Renal pelvis (tissue), 12 donors: Measurements from ENCODE around the gene NUDT8. TPM values are rescaled to one million over a fixed set of nuclear protein-coding genes. Genes with fewer than 3 reads are reported as not detected.

Source experiments
- DNase-seq: peaks from one replicate; pipeline ENCODE4 v3.0.0-alpha.2; 2013
- long read RNA-seq, 16 experiments: transcript quantifications; one replicate each; lab custom pipeline, GENCODE V29; 2026
- polyA plus RNA-seq, 3 donors: library from polyadenylated mRNA; unstranded; fragments of 120-200 nt; gene quantifications; one replicate each; pipeline ENCODE4 v1.2.1, GENCODE V29; 2013; ENCODE audit not compliant: insufficient read length in 3 of 3

Gene NUDT8, protein sequence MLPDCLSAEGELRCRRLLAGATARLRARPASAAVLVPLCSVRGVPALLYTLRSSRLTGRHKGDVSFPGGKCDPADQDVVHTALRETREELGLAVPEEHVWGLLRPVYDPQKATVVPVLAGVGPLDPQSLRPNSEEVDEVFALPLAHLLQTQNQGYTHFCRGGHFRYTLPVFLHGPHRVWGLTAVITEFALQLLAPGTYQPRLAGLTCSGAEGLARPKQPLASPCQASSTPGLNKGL
- polyA plus RNA-seq, result 1 to 10 TPM; 5.7 to 6.8 (median 6.7) TPM
- long read RNA-seq, donor 1, partial matches to known transcripts, result 0 of 5 reads
- long read RNA-seq, donor 1, other reads (novel, unspliced or antisense), result 0 of 5 reads
- long read RNA-seq, donor 2, transcript NUDT8-202 (4 exons, 728 nt), result major isoform, 9 of 9 reads
- long read RNA-seq, donor 2, partial matches to known transcripts, result 0 of 9 reads
- long read RNA-seq, donor 2, other reads (novel, unspliced or antisense), result 0 of 9 reads
- long read RNA-seq, donor 3, partial matches to known transcripts, result 0 of 5 reads
- long read RNA-seq, donor 3, other reads (novel, unspliced or antisense), result 0 of 5 reads
- long read RNA-seq, donor 4, transcript NUDT8-202 (4 exons, 728 nt), result major isoform, 8 of 10 reads
- long read RNA-seq, donor 4, partial matches to known transcripts, result 0 of 10 reads
- long read RNA-seq, donor 4, other reads (novel, unspliced or antisense), result 0 of 10 reads
- long read RNA-seq, donor 5, partial matches to known transcripts, result 0 of 4 reads
- long read RNA-seq, donor 5, other reads (novel, unspliced or antisense), result 0 of 4 reads
- long read RNA-seq, donor 6, transcript NUDT8-202 (4 exons, 728 nt), result major isoform, 11 of 12 reads
- long read RNA-seq, donor 6, partial matches to known transcripts, result 0 of 12 reads
- long read RNA-seq, donor 6, other reads (novel, unspliced or antisense), result 0 of 12 reads
- long read RNA-seq, donor 7, transcript NUDT8-202 (4 exons, 728 nt), result major isoform, 8 of 9 reads
- long read RNA-seq, donor 7, partial matches to known transcripts, result 0 of 9 reads
- long read RNA-seq, donor 7, other reads (novel, unspliced or antisense), result 0 of 9 reads
- long read RNA-seq, donor 8, partial matches to known transcripts, result 0 of 2 reads
- long read RNA-seq, donor 8, other reads (novel, unspliced or antisense), result 0 of 2 reads
- long read RNA-seq, donor 9, transcript NUDT8-202 (4 exons, 728 nt), result major isoform, 7 of 10 reads
- long read RNA-seq, donor 9, partial matches to known transcripts, result 0 of 10 reads
- long read RNA-seq, donor 9, other reads (novel, unspliced or antisense), result 0 of 10 reads
- long read RNA-seq, donor 10, transcript NUDT8-202 (4 exons, 728 nt), result major isoform, 8 of 9 reads
- long read RNA-seq, donor 10, partial matches to known transcripts, result 0 of 9 reads
- long read RNA-seq, donor 10, other reads (novel, unspliced or antisense), result 0 of 9 reads
- long read RNA-seq, donor 11, transcript NUDT8-202 (4 exons, 728 nt), result major isoform, 10 of 11 reads
- long read RNA-seq, donor 11, partial matches to known transcripts, result 0 of 11 reads
- long read RNA-seq, donor 11, other reads (novel, unspliced or antisense), result 0 of 11 reads
- long read RNA-seq, donor 12, transcript NUDT8-202 (4 exons, 728 nt), result major isoform, 7 of 12 reads
- long read RNA-seq, donor 12, partial matches to known transcripts, result 0 of 12 reads
- long read RNA-seq, donor 12, other reads (novel, unspliced or antisense), result 0 of 12 reads
- long read RNA-seq, donor 13, transcript NUDT8-202 (4 exons, 728 nt), result major isoform, 5 of 6 reads
- long read RNA-seq, donor 13, partial matches to known transcripts, result 0 of 6 reads
- long read RNA-seq, donor 13, other reads (novel, unspliced or antisense), result 0 of 6 reads
- long read RNA-seq, donor 14, result 0 reads
- long read RNA-seq, donor 15, transcript NUDT8-202 (4 exons, 728 nt), result major isoform, 10 of 13 reads
- long read RNA-seq, donor 15, partial matches to known transcripts, result 0 of 13 reads
- long read RNA-seq, donor 15, other reads (novel, unspliced or antisense), result 0 of 13 reads
- long read RNA-seq, donor 16, partial matches to known transcripts, result 0 of 4 reads
- long read RNA-seq, donor 16, other reads (novel, unspliced or antisense), result 0 of 4 reads

DNA sequence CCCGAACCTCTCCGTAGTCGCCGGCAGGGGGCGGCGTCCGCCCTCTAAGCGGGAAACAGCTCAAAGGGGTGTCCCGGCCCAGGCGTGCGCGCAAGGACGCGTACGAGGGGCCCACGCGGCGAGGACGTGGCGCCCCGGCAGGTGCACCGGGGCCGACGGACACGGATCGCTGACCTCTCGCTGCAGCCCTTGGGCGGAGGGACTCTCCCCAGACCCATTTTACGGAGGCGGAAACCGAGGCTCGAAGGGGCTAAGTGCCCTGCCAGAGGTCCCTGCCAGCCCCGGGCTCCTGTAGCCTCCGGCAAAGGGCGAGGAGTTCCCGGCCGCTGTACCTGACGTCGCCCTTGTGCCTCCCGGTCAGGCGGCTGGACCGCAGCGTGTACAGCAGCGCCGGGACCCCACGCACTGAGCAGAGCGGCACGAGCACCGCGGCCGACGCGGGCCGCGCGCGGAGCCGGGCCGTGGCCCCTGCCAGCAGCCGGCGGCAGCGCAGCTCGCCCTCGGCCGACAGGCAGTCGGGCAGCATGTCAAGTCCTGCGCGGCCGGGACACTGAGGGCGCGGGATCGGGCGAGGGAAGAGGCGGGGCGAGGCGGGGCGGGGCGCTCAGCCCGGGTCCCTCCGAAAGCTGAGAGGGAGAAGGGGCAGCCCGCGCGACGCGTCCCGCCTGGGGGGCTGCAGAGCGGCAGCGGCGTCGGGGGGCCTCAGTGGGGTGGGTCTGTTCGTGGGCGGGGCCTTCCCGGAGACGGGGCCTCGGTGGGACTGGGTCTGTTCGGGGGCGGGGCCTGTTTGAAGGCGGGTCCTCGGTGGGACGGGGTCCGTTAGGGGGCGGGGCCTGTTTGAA is at the start of gene NUDT8:
NUDT8 (minus strand) TSS at position 552 of the 842 bp plus-strand sequence; CDS start at position 526, 26 bp downstream.
- DNase-seq, result peak; percentile 62

DNA sequence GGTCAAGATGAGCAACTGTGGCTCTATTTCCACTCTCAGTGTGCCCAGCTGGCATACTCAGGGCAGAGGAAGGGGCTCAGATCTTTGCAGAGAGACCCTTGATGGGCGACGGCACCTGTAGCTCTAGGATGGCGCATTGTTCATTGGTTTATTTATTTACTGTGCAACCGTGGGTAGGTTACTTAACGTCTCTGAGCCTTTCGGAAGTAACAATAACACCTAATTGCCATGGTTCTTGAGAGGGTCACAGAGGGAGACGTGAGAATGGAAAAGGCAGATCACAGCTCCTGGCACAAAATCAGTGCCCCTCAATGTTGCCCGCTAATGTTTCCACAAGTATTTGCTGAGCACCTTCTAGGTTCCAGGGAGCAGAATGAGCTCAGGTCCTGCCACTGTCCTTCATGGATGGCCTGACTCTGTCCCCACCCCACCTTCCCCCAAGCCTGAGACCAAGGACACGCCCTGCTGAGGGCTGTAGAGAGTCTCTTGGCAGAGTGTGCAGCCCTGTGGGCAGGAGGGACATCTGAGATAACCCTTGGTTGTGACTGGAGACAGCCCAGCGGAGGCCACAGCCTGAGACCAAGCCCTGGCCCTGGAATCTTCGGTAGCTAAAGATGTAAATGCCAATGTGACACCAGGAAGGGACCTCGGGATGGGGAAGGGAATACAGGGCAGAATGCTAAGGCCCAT is 45.5 kb upstream of the NUDT8 start:
- no peak for DNase-seq

DNA sequence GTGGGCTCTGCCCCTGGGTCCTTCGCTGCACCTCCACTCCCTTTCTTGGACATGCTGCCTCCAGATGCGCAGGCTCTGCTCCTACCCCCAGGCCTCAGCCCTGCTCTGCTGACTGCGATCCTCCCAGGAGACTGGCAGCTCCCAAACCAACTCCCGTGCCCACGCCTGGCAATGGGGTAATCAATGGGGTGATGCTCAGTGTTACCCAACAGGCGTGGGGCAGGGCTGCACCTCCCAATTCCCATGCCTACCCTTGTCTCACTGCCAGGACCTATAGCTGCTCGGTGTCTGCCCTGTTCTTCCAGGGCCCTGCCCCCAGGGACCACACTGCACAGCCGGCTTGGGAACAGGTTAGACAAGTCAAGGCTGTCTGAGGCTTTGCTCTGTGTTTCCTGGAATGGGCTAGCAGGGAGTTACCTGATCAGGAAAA is 44.7 kb upstream of the NUDT8 start, which contains the start of gene ALDH3B2:
ALDH3B2 (minus strand) TSS at position 182 of the 430 bp plus-strand sequence. CDS start 7,688 bp downstream, outside the sequence.
- peak; percentile 58 for DNase-seq

DNA sequence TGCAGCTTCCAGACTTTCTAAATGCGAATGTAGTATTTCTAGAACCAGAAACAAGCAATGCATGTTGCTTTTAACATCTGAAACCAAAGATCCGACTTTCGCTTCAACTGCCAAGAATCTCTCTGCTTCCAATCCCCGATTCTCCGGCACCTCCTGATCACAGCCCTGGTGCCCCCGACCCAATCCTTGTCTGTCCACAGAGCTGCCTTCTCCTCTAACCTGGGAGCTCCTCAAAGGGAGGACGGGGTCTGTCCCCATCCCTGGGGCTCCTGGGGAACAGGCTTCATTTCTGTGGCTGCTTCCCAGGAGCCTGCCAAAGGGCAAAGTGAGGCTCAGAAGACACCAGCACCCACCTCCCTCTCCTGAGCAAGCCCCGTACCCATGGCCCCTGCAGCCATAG is 44.2 kb upstream of the NUDT8 start:
- DNase-seq, result no peak

DNA sequence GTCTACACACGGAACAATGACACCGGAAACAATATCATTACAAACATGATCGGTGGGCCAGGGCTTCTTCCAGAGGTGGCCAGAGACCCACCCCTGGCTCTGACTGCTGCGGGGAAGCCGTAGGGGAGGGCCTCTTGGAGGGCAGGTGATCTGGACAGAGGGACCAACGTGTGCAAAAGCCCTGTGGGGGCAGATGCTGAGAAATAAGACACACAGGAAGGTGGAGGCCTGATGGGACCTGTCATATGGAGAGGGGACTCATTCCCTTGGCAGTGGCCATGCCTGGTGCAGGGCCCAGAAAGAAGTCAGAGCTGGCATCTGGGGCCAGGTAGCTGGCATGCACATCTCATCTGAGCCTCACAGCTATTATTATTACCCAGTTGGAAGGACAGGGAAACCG is 43.6 kb upstream of the NUDT8 start:
- DNase-seq, result no peak

DNA sequence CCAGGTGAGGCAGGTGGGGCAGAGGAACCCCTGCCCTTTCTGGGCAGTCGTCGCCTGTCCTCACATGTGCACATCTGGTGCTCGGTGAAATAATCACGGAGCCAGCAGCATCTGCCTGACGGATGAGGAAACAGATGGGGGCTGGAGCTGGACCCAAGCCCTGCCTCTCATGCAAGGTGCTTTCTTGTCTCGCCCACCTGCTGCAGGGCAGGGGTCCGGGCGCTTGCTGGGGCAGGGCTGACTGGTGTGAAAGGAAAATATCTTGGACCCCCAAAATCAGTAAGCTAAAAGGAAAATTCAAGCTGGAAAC is 41.4 kb upstream of the NUDT8 start:
- DNase-seq, result no peak

DNA sequence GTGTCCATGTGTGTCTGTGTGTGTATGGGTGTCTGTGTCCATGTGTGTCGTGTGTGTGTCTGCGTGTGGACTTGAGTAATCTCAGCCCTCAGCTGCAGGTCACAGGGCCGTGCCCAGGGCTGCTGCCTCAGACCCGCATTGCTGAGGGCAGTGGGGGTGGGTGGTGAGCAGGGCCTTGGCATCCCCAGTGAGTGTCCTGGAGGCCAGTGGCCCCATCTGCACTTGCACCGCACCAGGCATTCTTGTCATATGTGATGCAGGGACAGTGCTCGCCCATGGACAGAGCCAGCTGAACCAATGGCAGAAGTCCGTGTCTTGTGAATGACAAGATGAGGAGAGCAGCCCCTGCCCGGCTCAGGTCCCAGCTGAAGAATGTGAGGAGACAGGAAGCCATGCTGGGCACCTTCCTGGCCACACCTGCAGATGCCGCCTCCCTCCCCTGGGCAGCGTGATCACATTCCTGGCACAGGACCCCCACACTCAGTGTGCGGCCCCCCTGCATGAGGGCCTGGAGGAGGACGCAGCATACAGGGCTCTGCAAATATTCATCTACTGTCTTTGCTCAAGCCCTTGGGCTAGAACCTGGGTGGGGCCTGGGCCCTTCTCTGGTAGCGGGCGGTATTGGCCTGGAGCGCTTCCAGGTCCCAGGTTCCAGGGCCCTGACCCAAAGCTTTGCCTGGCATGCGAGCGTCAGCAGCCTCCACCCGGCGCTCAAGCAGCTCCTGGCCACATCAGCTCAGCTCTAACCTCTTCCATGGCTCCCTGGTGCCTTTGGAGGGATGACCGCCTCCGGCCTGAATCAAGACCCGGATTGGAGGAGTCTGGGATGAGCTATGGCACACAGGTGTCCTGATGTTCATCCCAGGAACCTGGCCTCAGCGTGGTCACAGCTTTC is 40.8 kb upstream of the NUDT8 start:
- no peak for DNase-seq

DNA sequence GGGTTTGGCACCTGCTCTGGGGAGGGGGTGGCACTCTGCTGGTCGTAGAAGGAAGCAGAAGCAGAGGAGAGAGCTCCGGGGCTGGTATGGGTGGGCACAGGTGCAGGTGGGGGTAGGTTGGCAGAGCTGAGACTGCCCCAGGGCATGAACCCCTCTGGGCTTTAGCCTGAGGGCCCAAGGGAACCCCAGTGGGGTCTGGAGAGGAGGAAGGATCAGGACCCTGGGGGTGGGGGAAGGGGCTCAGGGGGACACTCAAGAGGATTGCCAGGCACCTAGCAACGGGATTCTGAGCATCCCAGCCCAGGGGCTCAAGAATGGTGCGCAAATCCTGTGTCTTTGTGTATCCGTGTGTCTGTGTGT is 38.4 kb upstream of the NUDT8 start:
- DNase-seq, result no peak

DNA sequence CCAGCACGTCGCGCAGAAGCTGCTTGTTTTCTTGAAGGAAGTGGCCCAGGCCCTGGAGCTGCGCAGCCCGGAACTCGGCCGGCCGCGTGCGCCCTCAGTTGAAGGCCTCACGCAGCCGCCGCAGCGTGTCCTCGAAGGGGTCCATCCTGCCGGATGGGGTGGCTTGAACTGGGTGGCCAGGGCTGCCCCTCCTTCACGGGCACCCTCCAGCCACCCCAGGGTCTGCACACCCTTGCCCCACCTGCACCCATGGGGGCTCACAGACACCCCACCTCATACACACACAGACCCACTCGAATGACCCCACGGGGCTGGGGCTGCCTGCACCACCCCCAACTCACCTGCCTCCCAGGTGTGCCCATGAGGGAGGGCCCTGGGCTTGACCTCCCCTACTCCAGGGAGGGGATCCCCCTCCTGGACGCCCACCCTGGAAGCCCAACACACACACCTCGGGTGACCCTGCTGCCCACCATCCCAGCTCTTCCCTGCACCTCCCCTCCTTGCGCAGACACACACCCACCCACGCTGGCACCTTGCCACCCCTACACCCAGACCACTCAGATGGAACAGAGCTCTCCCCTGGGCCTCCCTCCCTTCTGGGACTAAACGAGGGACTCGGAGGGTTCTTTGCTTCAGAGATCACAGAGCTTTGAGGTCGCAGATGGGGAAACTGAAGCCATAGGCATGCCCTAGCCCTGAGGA is 37.9 kb upstream of the NUDT8 start:
- DNase-seq, result peak; percentile 61

DNA sequence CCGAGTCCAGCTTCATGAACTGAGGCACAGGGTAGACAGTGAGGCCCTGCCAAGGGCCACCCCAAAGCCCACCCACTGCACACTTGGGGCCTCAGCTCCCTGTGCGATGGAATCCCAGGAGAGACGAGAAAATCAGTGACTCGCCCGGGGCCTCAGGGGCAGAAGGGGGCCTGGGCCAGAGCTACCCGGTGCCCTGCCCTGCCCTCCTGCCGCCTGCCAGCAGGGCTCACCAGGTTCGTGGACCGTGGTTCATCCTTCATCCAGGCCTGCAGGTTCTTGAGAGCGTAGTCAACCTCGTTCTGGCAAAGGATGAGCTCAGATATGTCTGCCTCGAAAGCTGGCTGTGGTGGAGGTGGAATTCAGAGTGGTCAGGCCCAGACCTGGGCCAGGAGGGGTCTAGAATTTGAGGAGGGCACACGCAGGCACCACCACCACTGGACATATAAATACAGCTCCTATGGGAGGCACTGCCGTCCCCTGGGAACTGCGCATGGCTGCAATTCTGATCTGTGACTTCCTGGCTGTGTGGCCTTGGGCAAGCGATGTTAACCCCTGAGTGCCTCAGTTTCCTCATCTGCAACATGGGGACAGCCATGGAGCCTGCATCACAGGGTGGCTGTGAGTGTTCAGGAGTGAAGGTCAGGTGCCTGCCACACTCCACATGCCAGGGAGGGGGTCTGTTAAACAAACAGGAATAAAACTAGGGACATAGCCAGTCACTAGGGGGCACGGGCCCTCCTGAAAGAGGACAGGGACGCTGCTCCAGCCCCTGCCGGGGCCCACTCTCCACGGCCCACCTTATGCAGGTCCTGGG is 37.1 kb upstream of the NUDT8 start:
- no peak for DNase-seq

DNA sequence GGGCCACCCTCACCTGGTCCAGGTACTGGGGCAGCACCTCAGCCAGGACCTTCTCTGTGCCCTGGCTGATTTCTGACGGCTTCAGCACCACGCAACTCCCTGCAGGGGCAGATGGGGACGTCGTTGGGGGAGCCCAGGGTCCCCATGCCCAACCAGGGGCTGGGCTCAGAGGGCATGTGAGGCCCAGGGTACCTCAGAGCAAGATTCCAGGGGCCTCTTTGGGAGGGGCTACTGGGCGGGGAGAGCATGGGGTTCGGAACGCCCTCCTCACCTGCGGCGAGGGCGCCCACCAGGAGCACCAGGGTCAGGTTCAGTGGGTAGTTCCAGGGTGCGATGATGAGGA is 36.5 kb upstream of the NUDT8 start:
- DNase-seq, result no peak

DNA sequence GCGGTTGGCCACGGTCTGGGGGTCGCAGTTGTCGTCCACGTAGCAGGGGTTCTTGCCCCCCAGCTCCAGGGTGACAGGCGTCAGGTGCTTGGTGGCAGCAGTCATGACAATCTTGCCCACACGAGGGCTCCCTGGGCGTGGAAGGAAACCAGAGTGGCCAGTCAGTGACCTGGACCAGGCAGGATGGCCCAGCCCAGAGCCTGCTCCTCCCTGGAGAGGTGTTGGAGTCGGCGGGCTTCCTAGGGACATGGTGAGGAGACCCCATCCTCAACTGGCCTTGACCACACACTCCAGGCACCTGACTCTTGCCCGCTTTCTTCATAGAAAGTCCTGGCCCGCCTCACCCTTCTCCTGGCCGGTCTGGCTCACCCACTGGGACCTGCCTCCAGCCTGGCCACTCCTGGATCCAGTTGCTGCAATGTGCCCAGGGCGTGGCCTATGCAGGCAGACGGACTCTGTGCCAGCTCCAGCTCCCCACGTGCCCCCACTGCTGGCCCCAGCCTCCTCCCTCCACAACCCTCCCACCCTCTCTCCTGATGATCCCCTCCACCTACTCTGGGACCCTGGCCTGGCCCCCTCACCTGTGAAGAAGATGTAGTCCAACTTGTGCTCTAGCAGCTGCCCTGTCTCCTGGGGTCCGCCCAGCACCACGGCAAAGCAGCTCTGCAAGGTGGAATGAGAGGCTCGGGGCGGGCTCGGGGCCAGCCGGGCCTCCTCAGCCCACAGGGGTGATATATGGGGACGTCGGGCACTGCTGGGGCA is 36.0 kb upstream of the NUDT8 start:
- no peak for DNase-seq

DNA sequence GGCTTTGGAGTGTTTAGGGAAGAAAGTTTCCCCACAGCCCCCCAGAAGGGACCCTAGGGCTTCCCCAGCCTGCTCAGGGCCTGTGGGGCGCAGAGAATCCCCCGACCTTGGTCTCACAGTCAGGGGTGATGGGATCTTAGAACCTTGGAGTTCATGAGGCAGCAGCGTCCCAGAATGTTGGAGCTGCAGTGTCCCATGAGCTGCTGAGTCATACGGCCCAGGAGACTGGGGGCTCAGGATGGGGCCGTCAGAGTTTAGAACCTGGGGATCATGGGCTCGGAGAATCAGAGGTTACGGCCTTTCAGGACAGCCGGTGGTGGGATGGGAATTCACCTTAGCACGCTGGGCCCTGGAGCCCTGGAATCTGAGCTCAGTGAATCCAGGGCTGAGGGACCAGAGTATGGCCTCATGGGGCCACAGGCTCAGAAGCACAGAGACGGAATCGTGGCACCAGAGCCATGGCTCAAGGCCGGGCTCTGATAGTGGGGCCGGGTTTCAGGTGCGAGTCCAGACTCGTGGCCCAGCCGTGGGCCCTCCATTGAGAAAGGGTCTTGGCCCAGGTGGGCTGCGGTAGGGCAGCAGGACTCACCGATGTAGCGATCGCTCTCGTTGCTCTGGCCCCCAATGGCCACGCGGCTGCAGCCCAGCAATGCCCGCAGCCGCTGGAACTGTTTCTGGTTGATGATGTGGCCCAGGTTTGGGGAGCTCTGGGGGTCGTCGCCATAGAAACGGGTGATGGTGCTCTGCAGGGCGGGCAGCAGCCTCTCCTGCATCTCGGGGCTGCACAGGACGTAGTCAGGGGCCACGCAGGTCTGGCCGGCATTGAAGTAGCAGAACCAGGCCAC is 35.2 kb upstream of the NUDT8 start:
- no peak for DNase-seq

DNA sequence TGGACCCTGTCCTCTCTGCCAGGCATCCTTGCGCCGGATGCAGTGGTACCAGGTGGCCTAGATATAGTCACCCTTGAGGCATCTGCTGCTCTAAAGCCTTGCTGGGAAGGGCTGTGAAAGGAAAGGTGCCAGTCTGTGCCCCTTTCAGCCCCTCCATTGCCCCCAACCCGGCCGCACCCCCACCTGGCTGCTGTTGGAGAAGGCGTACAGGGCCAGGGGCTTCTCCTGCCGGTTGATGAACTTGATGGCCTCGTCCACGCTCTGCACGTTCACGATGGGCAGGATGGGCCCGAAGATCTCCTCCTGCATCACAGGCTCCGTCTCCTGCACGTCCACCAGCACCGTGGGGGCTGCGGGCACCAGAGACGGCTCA is 34.5 kb upstream of the NUDT8 start:
- DNase-seq, result no peak
